CD4-positive, alpha-beta T cell treated with Interferon alpha-2 for 1 hour (primary cell): ENCODE results near the gene FLYWCH2.

ENCODE experiments used
- DNase-seq, 2 donors: peaks; one replicate each; pipeline ENCODE4 v3.0.0-alpha.2; 2020 to 2022

The FLYWCH2 gene

DNA sequence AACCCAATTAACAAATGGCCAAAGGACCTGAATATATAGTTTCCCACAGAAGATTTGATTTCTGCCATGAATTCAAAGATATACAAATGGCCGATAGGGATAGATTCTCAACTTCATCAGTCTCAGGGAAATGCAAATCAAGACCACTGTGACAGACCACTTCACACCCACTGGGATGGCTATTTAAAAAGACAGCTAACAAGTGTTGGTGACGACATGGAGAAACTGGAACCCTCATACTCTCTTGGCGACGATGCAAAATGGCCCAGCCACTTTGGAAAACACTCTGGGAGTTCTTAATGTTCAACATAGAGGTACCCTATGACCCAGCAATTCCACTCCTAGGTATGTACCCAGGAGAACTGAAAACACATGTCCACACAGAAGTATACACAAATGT is 63.6 kb downstream of the FLYWCH2 start:
- DNase-seq: no peak
